KMS-11 (cell line): ENCODE data around the gene EPS8.
"Not testable (repeated sequence)": the region's sequence is repeated elsewhere in the genome, so short reads cannot be mapped to it uniquely, and the experiment has no call there.

ENCODE experiments used
- H2AFZ ChIP-seq: fragments of 200-600 bp; sonication (generic); 2 replicates; pipeline ENCODE4 v1.6.1; 2016; ENCODE audit warnings: antibody characterized with exemption, mixed run types, low read depth
- H3K27ac ChIP-seq: fragments of 200-600 bp; sonication (generic); 2 replicates; pipeline ENCODE4 v1.6.1; 2016; ENCODE audit warnings: mild to moderate bottlenecking, mixed run types
- H3K27me3 ChIP-seq: fragments of 200-600 bp; sonication (generic); 2 replicates; pipeline ENCODE4 v1.6.1; 2017; ENCODE audit warnings: mild to moderate bottlenecking, low read depth, mixed run types, moderate library complexity; ENCODE audit not compliant: insufficient read depth
- H3K36me3 ChIP-seq: fragments of 200-600 bp; sonication (generic); 2 replicates; pipeline ENCODE4 v1.6.1; 2017; ENCODE audit warnings: mild to moderate bottlenecking, mixed run types; ENCODE audit not compliant: insufficient read depth
- H3K4me1 ChIP-seq: fragments of 200-600 bp; sonication (generic); 2 replicates; pipeline ENCODE4 v1.6.1; 2016; ENCODE audit warnings: mild to moderate bottlenecking, low read depth, mixed run types; ENCODE audit not compliant: poor library complexity, severe bottlenecking
- H3K4me2 ChIP-seq: fragments of 200-600 bp; sonication (generic); 2 replicates; pipeline ENCODE4 v1.7.0; 2016; ENCODE audit warnings: mild to moderate bottlenecking, mixed run types
- H3K4me3 ChIP-seq: fragments of 200-600 bp; sonication (generic); IDR thresholded peaks from 2 replicates; pipeline ENCODE4 v1.6.1; 2017; ENCODE audit warnings: low read depth, low read length, mixed read lengths; ENCODE audit not compliant: insufficient read depth
- H3K79me2 ChIP-seq: fragments of 200-600 bp; sonication (generic); 2 replicates; pipeline ENCODE4 v1.6.1; 2016; ENCODE audit warnings: low read depth, mixed run types; ENCODE audit not compliant: insufficient read depth
- H3K9ac ChIP-seq: fragments of 200-600 bp; sonication (generic); 2 replicates; pipeline ENCODE4 v1.6.1; 2016; ENCODE audit warnings: mild to moderate bottlenecking, mixed run types
- H4K20me1 ChIP-seq: fragments of 200-600 bp; sonication (generic); 2 replicates; pipeline ENCODE4 v1.6.1; 2016; ENCODE audit warnings: mild to moderate bottlenecking, mixed run types; ENCODE audit not compliant: insufficient read depth
- TF ChIP-seq, protein P1 (sequence below): fragments of 200-600 bp; sonication (generic); conservative IDR thresholded peaks from 2 replicates; pipeline ENCODE4 v1.6.1; 2017; ENCODE audit warnings: low read depth, mild to moderate bottlenecking, antibody characterized with exemption, low read length, moderate library complexity, mixed read lengths

Gene EPS8

DNA sequence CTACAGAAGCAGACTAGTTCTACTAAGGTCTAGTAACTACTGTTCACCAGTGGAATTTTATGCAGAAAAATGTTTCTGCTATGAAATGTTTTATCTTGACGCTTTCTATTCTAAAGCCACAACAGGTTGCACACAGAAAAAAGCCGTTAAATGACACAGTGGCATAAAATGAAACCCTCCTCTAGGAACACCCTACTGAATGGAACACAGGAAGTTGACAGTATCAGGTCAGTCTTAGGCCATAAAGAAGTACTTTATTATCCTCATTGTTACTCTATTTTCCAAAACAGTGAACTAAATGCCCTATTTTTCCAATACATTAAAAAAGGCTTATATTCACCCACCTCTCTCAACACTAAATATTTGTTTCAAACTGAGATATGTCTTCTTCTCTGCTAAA is 21.9 kb downstream of the EPS8 start:
- H3K4me3 ChIP-seq, result no peak overlapping the region
- no peak overlapping the region for H3K4me2 ChIP-seq
- TF ChIP-seq, protein P1, sequence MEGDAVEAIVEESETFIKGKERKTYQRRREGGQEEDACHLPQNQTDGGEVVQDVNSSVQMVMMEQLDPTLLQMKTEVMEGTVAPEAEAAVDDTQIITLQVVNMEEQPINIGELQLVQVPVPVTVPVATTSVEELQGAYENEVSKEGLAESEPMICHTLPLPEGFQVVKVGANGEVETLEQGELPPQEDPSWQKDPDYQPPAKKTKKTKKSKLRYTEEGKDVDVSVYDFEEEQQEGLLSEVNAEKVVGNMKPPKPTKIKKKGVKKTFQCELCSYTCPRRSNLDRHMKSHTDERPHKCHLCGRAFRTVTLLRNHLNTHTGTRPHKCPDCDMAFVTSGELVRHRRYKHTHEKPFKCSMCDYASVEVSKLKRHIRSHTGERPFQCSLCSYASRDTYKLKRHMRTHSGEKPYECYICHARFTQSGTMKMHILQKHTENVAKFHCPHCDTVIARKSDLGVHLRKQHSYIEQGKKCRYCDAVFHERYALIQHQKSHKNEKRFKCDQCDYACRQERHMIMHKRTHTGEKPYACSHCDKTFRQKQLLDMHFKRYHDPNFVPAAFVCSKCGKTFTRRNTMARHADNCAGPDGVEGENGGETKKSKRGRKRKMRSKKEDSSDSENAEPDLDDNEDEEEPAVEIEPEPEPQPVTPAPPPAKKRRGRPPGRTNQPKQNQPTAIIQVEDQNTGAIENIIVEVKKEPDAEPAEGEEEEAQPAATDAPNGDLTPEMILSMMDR, result no peak
- H3K36me3 ChIP-seq, result no peaks in the 10 kb centered on the region
- H2AFZ ChIP-seq, result no peak overlapping the region
- H3K4me1 ChIP-seq, result no peaks in the 10 kb centered on the region
- no peaks in the 10 kb centered on the region for H3K79me2 ChIP-seq
- H3K27ac ChIP-seq, result no peak overlapping the region
- H4K20me1 ChIP-seq, result no peaks in the 10 kb centered on the region
- H3K27me3 ChIP-seq, result no peaks in the 10 kb centered on the region
- H3K9ac ChIP-seq, result no peak overlapping the region

DNA sequence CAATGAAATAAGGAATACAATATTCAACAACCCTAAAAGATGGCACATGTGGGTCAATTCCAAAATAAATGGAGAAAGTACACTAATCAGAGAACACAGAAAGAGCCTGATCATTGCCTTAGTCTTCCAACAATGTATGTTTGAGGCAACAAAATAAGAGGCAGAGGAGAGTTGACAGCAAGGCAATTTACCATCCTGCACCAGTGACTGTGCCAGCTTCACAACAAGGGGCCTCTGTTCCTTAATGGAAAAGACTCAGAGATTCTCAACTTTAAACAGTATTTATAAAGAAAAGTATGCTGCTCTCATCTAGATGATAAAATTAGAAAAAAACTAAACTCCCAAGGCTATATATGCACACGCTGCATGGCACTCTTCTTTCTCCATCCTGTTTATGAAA is 25.9 kb downstream of the EPS8 start:
- no peaks in the 10 kb centered on the region for H3K79me2 ChIP-seq

DNA sequence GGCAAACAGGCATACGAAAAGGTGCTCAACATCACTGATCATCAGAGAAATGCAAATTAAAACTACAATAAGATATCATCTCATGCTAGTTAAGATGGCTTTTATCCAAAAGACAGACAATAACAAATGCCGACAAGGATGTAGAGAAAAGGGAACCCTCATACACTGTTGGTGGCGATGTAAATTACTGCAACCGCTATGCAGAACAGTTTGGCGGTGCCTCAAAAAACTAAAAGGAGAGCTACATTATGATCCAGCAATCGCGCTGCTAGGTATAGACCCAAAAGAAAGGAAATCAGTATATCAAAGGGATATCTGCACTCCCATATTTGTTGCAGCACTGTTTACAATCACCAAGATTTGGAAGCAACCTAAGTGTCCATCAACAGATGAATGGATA is 27.0 kb downstream of the EPS8 start:
- H3K4me2 ChIP-seq, H3K36me3 ChIP-seq, H3K27me3 ChIP-seq, H3K79me2 ChIP-seq, H3K9ac ChIP-seq, H4K20me1 ChIP-seq, H2AFZ ChIP-seq, H3K27ac ChIP-seq, H3K4me1 ChIP-seq, H3K4me3 ChIP-seq: not testable (repeated sequence)

More for the DNA sequence above, 25.9 kb downstream of the EPS8 start:
- Histone ChIP-seq H3K4me3 (no peak overlapping the region), H4K20me1 (no peaks in the 10 kb centered on the region), H3K9ac (no peak overlapping the region), H3K27me3 (no peaks in the 10 kb centered on the region), H3K4me2 (no peak overlapping the region), H3K4me1 (no peaks in the 10 kb centered on the region), H3K27ac (no peak overlapping the region), H3K36me3 (no peaks in the 10 kb centered on the region), H2AFZ (no peak overlapping the region)
- TF ChIP-seq, protein P1, result no peak

DNA sequence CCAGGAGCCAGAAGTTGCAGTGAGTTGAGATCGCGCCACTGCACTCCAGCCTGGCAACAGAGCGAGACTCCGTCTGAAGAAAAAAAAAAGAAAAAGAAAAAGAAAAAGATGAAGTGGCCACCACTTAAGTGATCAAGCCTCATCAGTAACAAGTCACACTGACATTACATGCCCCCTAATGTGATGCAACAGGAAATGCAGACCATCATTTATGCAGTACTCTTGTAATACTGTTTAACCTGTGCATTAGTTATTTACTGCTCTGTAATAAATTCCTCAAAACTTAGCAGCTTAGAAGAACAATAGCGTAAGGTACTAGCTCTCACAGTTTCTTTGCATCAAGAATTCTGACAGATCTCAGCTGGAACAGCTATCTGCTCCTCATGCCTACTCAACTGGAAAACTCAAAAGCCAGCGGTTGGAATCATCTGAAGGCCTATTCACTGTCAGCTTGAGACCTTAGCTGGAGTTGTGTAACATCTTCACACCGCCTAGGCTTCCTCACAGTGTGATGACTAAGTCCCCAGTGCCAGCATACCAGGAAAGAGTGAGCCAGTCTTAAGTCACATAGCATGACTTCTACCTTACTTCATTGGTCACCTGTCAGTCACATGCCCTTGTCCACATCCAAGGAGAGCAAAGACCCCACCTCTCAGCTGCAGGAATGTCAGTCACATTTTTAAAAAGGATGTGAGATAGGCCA is 31.5 kb downstream of the EPS8 start:
- Histone ChIP-seq H4K20me1 (no peaks in the 10 kb centered on the region), H3K27me3 (no peaks in the 10 kb centered on the region), H3K79me2 (no peaks in the 10 kb centered on the region), H3K9ac (no peak overlapping the region), H2AFZ (no peak overlapping the region), H3K4me2 (no peak overlapping the region), H3K4me3 (no peak overlapping the region), H3K36me3 (no peaks in the 10 kb centered on the region), H3K27ac (no peak overlapping the region), H3K4me1 (no peaks in the 10 kb centered on the region)
- TF ChIP-seq, protein P1, result no peak

DNA sequence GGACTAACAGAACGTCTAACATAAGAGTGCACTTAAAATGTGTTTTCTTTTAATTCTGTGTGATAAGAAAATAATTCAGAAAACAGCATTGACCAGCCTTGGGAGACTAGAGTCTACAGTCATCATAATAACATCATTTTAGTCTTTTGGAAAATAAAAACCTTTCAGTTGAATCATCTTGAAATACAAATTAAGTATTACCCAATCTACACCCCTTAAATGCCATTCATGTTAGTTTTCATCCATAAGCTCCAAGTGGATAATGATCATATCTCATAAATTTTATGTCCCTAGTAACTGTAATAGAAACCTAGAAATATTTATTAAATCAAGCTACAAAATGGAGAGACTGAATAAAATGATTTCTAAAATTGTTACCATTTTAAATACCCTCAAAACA is 32.4 kb downstream of the EPS8 start:
- Histone ChIP-seq H3K27me3 (no peaks in the 10 kb centered on the region), H4K20me1 (no peaks in the 10 kb centered on the region), H3K4me1 (no peaks in the 10 kb centered on the region), H3K27ac (no peak overlapping the region), H3K4me2 (no peak overlapping the region), H3K9ac (no peak overlapping the region), H3K4me3 (no peak overlapping the region), H3K36me3 (no peaks in the 10 kb centered on the region), H2AFZ (no peak overlapping the region), H3K79me2 (no peaks in the 10 kb centered on the region)
- TF ChIP-seq, protein P1, result no peak
